Measurements from ENCODE around the gene NTHL1. TPM values are rescaled to one million over a fixed set of nuclear protein-coding genes. Genes with fewer than 3 reads are reported as not detected.

NTHL1 gene
- 157 and 215 TPM in 2 replicates for total RNA-seq (2014; rRNA removed; shearing (Covaris generic))

- peak; percentile 96 for DNase-seq (ENCODE audit: low spot score)
Measured at GRCh38 chr16:2047330-2048115, at the start of gene NTHL1, which contains the start of gene TSC2. NTHL1 (minus strand) TSS chr16:2047834; CDS start chr16:2047823, 11 bp downstream. TSC2 (plus strand) TSS chr16:2047985; CDS start chr16:2048616, 631 bp downstream.

DNA sequence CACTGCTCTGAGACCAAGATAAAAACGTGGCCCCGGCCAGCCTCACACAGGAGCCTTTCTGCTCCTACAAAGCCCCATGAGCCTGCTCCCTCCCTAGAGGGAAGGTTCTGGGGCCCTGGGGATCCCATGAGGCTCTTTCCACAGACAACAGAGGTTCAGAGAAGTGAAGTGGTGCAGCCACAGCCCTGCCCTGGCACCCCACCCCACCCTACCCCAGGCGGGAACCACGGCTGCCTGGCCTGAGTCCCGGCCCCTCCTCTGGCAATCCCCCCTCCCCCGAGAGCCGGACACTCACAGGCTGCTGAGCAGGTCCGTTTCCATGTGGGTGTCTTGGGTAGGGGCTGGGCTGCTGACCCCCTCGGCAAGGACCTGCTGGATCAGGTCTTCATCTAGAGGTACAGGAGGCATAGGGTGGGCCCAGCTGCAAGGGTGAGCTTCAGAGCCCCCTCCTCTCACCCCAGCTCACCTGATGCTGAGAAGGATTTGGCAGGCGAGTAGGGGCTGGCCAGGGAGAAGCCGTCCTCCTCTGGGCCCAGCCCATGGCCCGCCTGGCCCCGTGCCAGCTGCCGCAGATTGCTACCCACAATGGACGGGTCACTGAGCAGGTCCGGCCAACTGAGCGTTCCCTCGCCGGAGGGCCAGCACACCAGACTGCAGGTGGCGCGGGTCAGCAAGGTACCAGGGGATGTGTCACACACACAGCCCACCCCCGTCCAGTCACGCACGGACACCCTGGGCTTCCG, 49.4 kb upstream of the NTHL1 start:
- DNase-seq (ENCODE audit: low spot score): no peak

DNA sequence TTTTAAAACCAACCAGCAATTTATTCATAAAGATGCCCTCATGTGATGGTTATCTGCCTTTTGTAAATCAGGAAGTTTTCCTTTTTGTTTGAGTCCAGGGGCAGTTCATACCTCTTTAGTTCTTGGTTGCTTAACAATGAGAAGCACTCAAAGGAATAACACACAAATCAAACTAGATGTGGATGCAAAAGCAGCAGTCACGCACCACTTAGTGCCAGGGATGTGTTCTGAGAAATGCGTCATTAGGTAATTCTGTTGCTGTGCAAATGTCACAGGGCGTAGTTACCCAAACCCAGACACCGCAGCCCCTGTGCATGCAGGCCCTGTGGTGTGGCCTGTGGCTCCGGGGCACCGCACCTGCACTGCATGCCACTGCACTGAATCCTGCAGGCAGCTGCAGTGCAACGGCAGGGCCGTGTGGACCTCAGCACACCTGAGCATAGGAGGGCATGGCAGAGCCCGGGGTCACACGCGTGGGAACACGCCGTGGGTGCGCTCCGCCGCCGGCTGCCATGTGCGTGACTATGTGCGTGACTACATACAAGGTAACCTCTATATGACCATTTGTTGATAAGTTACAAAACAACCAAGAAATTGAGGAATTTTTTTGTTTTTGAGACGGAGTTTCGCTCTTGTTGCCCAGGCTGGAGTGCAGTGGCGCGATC, 48.4 kb upstream of the NTHL1 start:
- DNase-seq (ENCODE audit: low spot score): no peak

DNA sequence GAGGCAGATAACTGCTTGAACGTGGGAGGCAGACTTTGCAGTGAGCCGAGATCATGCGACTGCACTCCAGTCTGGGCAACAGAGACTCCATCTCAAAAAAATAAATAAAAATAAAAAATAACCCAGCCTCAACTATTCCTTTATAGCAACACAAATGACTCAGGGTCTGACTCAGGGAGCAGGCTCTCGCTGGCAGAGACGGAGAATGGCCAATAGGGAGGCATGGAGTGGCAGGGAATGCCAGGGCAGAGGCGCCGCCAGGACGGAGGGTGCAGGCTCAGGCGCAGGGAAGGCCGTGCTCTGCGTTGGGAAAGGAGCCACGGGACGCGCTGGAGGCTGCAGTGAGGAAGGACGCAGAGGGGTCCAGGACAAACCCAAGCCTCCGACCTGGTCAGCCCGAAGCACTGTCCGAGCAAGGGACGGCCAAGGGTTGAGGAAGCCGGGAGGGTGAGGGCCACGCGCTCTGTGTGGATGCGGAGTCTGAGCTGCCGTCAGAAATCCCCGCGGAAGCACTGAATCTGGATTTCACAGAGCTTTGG, 47.8 kb upstream of the NTHL1 start:
- no peak for DNase-seq (ENCODE audit: low spot score)

DNA sequence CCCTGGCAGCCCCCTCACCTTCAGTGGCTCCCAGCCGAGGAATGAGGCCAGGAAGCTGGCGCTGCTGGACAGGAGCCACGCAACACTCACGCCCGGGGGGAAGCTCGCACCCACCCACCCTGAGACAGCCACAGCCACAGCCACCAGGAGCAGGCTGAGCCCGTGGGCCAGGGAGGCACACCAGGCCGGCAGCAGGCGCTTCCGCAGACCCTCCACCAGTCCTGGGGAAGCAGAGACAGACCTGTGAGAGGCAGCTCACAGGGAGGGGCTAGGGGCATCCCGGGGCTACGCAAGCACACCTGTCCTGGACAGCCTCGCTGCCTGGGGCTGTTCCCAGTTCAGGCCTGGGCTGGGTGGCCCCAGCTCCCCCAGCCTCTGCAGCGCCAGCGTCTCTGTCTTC, 46.2 kb upstream of the NTHL1 start:
- no peak for DNase-seq (ENCODE audit: low spot score)

GRCh38 chr16:2092866-2093265, 45.2 kb upstream of the NTHL1 start:
- DNase-seq (ENCODE audit: low spot score): no peak

DNA sequence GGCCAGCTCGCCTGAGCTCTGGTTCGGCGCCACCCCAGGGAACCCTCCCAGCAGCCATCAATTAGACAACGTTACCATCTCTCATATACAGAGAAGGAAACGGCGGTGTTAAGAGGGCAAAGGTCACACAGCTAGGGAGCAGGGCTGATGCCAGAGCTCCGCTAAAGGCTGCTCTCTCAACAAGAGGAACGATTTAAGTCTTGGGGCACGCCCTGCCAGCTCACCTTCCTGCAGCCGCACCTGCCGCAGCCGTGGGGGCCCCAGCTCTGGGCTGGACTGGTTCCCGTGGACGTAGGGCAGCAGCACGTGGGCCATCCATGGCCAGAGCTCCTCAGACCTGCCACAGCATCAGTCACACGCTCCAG, 44.6 kb upstream of the NTHL1 start:
- peak; percentile 73 for DNase-seq (ENCODE audit: low spot score)

GRCh38 chr16:2091547-2092255, 44.1 kb upstream of the NTHL1 start:
- peak; percentile 56 for DNase-seq (ENCODE audit: low spot score)

- peak; percentile 87 for DNase-seq (ENCODE audit: low spot score)
Measured at GRCh38 chr16:2090777-2091546, 43.3 kb upstream of the NTHL1 start.

GRCh38 chr16:2090481-2090776, 42.8 kb upstream of the NTHL1 start:
- no peak for DNase-seq (ENCODE audit: low spot score)

GRCh38 chr16:2089706-2090480, 42.3 kb upstream of the NTHL1 start:
- DNase-seq (ENCODE audit: low spot score): no peak

GRCh38 chr16:2088759-2089358, 41.2 kb upstream of the NTHL1 start:
- DNase-seq (ENCODE audit: low spot score): no peak

DNA sequence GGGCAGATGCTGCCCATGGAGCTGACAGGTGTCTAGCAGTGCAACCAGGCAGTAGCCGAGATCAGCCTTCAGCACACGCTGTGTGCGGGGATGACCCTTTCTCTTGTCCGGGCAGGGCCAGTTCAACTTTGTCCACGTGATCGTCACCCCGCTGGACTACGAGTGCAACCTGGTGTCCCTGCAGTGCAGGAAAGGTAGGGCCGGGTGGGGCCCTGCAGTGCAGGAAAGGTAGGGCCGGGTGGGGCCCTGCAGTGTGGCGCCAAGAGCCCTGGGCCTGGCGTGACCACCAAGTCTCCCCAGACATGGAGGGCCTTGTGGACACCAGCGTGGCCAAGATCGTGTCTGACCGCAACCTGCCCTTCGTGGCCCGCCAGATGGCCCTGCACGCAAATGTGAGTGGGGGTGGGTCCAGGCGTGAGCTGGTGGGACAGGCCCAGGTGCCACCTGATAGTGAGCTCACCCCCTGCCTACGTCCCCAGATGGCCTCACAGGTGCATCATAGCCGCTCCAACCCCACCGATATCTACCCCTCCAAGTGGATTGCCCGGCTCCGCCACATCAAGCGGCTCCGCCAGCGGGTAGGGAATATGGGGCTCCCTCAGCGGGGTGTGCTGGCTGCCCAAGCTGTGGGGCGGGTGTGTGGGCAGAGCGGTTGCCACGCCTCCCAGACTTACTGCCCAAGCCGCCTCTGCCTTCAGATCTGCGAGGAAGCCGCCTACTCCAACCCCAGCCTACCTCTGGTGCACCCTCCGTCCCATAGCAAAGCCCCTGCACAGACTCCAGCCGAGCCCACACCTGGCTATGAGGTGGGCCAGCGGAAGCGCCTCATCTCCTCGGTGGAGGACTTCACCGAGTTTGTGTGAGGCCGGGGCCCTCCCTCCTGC, 40.4 kb upstream of the NTHL1 start:
- DNase-seq (ENCODE audit: low spot score): no peak

DNA sequence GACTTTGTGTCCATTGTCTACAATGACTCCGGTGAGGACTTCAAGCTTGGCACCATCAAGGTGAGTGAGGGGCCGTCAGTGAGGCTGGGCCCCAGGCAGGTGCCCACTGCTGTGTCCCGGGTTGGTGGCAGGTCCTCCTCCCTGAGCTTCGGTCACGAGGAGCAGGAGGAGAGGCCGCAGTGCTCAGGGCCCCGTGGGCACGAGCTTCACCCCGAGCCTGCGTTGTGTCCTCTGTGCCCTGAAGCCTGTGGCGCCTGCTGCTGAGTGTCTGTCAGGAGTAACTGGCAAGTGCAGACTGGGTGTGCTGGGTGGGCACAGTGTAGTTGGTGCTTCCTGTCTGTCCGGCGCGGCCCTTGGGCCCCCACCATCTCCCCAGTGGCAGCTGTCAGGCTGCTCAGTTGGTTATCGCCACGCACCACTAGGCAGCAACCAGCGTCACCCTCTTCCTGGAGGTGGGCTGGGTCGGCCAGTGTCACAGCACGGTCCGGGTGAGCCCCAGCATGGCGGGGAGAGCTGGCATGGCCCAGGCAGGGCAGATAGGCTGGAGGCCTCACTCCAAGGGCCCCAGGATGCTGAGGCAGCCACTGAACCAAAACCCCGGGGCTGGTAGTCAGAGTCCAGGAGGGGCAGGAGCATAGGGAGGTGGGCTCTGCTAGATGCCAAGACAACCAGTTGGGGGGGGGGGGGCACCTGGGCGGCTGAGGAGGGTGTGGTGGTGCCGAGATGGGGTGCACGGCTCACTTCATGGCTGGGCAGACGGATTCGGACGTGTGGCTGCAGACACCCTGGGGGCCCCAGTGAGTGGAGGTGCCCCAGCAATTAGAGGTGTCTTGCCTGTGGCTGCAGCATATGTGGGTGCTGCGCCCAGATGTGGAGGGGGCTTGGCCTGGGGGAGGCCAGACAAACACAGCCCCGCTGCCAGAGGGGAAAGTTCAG, 39.4 kb upstream of the NTHL1 start:
- no peak for DNase-seq (ENCODE audit: low spot score)

GRCh38 chr16:2086106-2086742, 38.6 kb upstream of the NTHL1 start:
- no peak for DNase-seq (ENCODE audit: low spot score)

- no peak for DNase-seq (ENCODE audit: low spot score)
Measured at GRCh38 chr16:2085669-2086068, 38.0 kb upstream of the NTHL1 start.
